Measurements from ENCODE around the gene SHMT2. TPM values are rescaled to one million over a fixed set of nuclear protein-coding genes. Genes with fewer than 3 reads are reported as not detected.

SHMT2 gene
- total and polyA plus RNA-seq, 2 donors (not counting 3 experiments of a cell fraction or from before 2014, with no cell fraction given) = 155 to 243 TPM

DNA sequence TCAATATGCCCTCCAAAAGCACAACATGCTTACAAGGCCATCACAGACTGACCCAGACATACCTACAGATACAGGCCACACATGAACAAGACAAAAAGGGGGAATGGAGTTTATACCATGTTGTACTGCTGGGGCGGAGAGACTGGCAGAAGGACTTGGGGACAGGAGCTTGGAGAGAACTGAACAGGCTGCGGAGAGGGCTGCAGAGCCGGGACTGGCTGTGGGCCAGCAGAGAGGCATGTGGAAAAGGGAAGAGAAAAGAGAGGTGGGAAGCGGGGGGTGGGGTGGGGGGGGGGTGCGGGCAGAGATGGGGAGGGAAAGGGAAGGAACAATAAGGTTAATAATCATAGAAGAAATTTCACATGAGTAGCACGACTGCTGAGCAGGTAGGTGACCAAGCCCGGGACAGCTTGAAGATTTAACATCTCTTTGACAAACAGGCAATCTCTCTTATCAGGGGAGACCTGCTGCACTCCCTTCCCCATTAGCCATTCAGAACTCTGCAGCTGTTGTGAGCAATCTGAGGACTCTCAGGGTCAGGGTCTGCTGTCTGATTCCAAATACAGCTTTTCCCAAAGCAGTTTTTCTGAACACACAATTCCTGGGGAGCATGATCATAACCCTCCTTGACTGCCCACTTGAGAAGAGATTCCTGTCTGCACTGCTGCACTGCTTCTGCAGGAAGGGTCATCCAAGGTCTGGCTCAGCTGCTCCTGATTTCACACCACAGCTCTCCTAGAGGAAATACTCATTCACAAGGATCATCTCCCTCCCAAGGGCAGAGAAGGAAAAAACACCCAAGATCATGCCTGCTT lies 43.0 kb downstream of the SHMT2 start:
- POLR2A ChIA-PET = no interaction called here
- Histone ChIP-seq H3K9me3 (replicated peaks; ENCODE audit: control insufficient read depth, insufficient read depth, low read length) (no peaks in the 10 kb centered on the region), H3K4me1 (ENCODE audit: control insufficient read depth, extremely low read depth, insufficient read depth, low read length) (peaks cover 10% of the 10 kb centered on the region), H3K9ac (replicated peaks; ENCODE audit: extremely low read depth, insufficient read depth, low read length) (no peak overlapping the region), H3K79me2 (ENCODE audit: control insufficient read depth, insufficient read depth, low read length) (no peaks in the 10 kb centered on the region), H3K9me1 (replicated peaks; ENCODE audit: control insufficient read depth, extremely low read depth, insufficient read depth, low read length) (no peaks in the 10 kb centered on the region), H3K4me2 (ENCODE audit: insufficient read depth, low read length) (no peak overlapping the region), H2AFZ (ENCODE audit: low read depth, low read length) (no peak overlapping the region), H3K27ac (ENCODE audit: insufficient read depth, low read depth, low read length) (no peak overlapping the region), H4K20me1 (replicated peaks; ENCODE audit: control insufficient read depth, extremely low read depth, insufficient read depth, low read length) (no peaks in the 10 kb centered on the region), H3K36me3 (ENCODE audit: control insufficient read depth in 2 of 2, extremely low read depth in 1 of 2, insufficient read depth in 2 of 2, low read length in 2 of 2) (peaks cover 4 to 5% of the 10 kb centered on the region in 2 experiments), H3K4me3 (replicated peaks in 1 of 3; ENCODE audit: insufficient read depth in 1 of 3, low read depth in 1 of 3, low read length in 3 of 3) (no peak overlapping the region), H3K27me3 (ENCODE audit: control insufficient read depth in 2 of 2, insufficient read depth in 2 of 2, low read length in 2 of 2) (no peaks in the 10 kb centered on the region)
- FAIRE-seq (no peak), DNase-seq (ENCODE audit: low read depth, low spot score) (peak; percentile 63)
- TF ChIP-seq FOS (IDR thresholded peaks at IDR 0.05; ENCODE audit: borderline replicate concordance, insufficient read depth, low read length) = no peak
- no peak for TF ChIP-seq GATA2 (IDR thresholded peaks at IDR 0.05; ENCODE audit: insufficient read depth, insufficient read length, low read depth, low read length)
- TF ChIP-seq EZH2 (IDR thresholded peaks at IDR 0.05; ENCODE audit: borderline replicate concordance, low read depth, low read length, severe bottlenecking) = no peak
- no peak for TF ChIP-seq MYC (IDR thresholded peaks at IDR 0.05; ENCODE audit: low read depth, low read length)
- TF ChIP-seq, protein P1, sequence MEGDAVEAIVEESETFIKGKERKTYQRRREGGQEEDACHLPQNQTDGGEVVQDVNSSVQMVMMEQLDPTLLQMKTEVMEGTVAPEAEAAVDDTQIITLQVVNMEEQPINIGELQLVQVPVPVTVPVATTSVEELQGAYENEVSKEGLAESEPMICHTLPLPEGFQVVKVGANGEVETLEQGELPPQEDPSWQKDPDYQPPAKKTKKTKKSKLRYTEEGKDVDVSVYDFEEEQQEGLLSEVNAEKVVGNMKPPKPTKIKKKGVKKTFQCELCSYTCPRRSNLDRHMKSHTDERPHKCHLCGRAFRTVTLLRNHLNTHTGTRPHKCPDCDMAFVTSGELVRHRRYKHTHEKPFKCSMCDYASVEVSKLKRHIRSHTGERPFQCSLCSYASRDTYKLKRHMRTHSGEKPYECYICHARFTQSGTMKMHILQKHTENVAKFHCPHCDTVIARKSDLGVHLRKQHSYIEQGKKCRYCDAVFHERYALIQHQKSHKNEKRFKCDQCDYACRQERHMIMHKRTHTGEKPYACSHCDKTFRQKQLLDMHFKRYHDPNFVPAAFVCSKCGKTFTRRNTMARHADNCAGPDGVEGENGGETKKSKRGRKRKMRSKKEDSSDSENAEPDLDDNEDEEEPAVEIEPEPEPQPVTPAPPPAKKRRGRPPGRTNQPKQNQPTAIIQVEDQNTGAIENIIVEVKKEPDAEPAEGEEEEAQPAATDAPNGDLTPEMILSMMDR (IDR thresholded peaks at IDR 0.05; ENCODE audit: extremely low read depth in 1 of 2, insufficient read depth in 1 of 2, low read depth in 1 of 2, low read length in 2 of 2) = no peak
- no peak for TF ChIP-seq MAX (IDR thresholded peaks at IDR 0.05; ENCODE audit: insufficient read depth, insufficient read length)
- TF ChIP-seq JUN (IDR thresholded peaks at IDR 0.05; ENCODE audit: borderline replicate concordance, insufficient read depth, insufficient read length, low read depth) = no peak
- no peak for TF ChIP-seq POLR2A (IDR thresholded peaks at IDR 0.05; ENCODE audit: low read depth, low read length)
- TF ChIP-seq POLR2AphosphoS5 (IDR thresholded peaks at IDR 0.05; ENCODE audit: insufficient read depth, low read depth, low read length) = no peak
- dilution Hi-C loops (cut with MboI; ENCODE audit: extremely low pct_ligation_motif_present, low sequenced_read_pairs) = no loop called here
- CTCF ChIA-PET = interaction anchor here (0.8 to 2.1 kb wide), 6 partner anchors 30 to 186 kb away, joined by 3 to 7 read pairs (median 4); partner anchors contain the start of gene SHMT2
- intact Hi-C loops (cut with micrococcal nuclease) = no loop called here
- BruUV-seq (replicated peaks) = no TSS peak
